SU-DHL-6 (cell line): ENCODE measurements around the gene OTUB2.

Source experiments
- H2AFZ ChIP-seq: fragments of 200-600 bp; sonication (generic); 2 replicates; pipeline ENCODE4 v1.6.1; 2014; ENCODE audit warnings: low read depth, mild to moderate bottlenecking, moderate library complexity, mixed read lengths, antibody characterized with exemption, low read length; ENCODE audit not compliant: severe bottlenecking
- H3F3A ChIP-seq: fragments of 200-600 bp; shearing (Covaris generic); 2 replicates; pipeline ENCODE4 v1.6.0; 2016; ENCODE audit warnings: antibody characterized with exemption, mild to moderate bottlenecking; ENCODE audit not compliant: insufficient read depth
- H3K27ac ChIP-seq: fragments of 200-600 bp; sonication (generic); 2 replicates; pipeline ENCODE4 v1.5.1; 2016; ENCODE audit warnings: low read depth, mild to moderate bottlenecking, low read length, moderate library complexity, mixed read lengths
- H3K27me3 ChIP-seq: fragments of 200-600 bp; sonication (generic), shearing (Covaris generic); 2 replicates; pipeline ENCODE4 v1.6.0; 2014; ENCODE audit warnings: mild to moderate bottlenecking, low read length
- H3K36me3 ChIP-seq: fragments of 200-600 bp; sonication (generic); 2 replicates; pipeline ENCODE4 v1.6.1; 2014; ENCODE audit warnings: mild to moderate bottlenecking, low read length, mixed read lengths
- H3K4me2 ChIP-seq: fragments of 300-600, 200-600 bp; shearing (Covaris generic), sonication (generic); 2 replicates; pipeline ENCODE4 v1.6.0; 2014; ENCODE audit warnings: low read length, low read depth, mild to moderate bottlenecking; ENCODE audit not compliant: poor library complexity, severe bottlenecking
- H3K4me3 ChIP-seq: fragments of 200-600 bp; sonication (generic); 2 replicates; pipeline ENCODE4 v1.5.1; 2014; ENCODE audit warnings: antibody characterized with exemption, low read length, mild to moderate bottlenecking, mixed read lengths; ENCODE audit not compliant: insufficient read depth, poor library complexity, severe bottlenecking
- H3K79me2 ChIP-seq: fragments of 200-600 bp; sonication (generic); 2 replicates; pipeline ENCODE4 v1.6.1; 2014; ENCODE audit warnings: mild to moderate bottlenecking, low read length, moderate library complexity; ENCODE audit not compliant: insufficient read depth
- H3K9ac ChIP-seq: fragments of 200-600 bp; sonication (generic); 2 replicates; pipeline ENCODE4 v1.7.0; 2014; ENCODE audit warnings: mild to moderate bottlenecking, low read length
- H3K9me2 ChIP-seq: fragments of 200-600 bp; sonication (generic); replicated peaks from 2 replicates; pipeline ENCODE4 v1.6.1; 2014; ENCODE audit warnings: low read length; ENCODE audit not compliant: insufficient read depth
- H3K9me3 ChIP-seq: fragments of 200-600 bp; sonication (generic); 2 replicates; pipeline ENCODE4 v1.6.1; 2014; ENCODE audit warnings: low read length, mixed read lengths; ENCODE audit not compliant: insufficient read depth
- H4K20me1 ChIP-seq: fragments of 200-600 bp; sonication (generic); 2 replicates; pipeline ENCODE4 v1.6.1; 2014; ENCODE audit warnings: low read depth, mild to moderate bottlenecking, antibody characterized with exemption, low read length, moderate library complexity, mixed read lengths
- CTCF ChIP-seq: fragments of 200-600 bp; sonication (generic); IDR thresholded peaks from one replicate; pipeline ENCODE4 v1.5.1; 2017; ENCODE audit warnings: antibody characterized with exemption, mild to moderate bottlenecking, low read length, moderate library complexity; ENCODE audit not compliant: insufficient read depth, poor library complexity, severe bottlenecking
- EZH2phosphoT487 ChIP-seq: fragments of 200-600 bp; sonication (generic), shearing (Covaris generic); conservative IDR thresholded peaks from 2 replicates; pipeline ENCODE4 v1.6.1; 2018; ENCODE audit warnings: mild to moderate bottlenecking, antibody characterized with exemption, low read length, moderate library complexity, mixed read lengths

OTUB2 gene

GRCh38 chr14:94009767-94010166, 16.4 kb upstream of the OTUB2 start:
- Histone ChIP-seq H3K9me3 (no peaks in the 10 kb centered on the region), H3K27me3 (no peaks in the 10 kb centered on the region), H3K9me2 (no peaks in the 10 kb centered on the region), H3K79me2 (no peaks in the 10 kb centered on the region), H3F3A (no peaks in the 10 kb centered on the region), H3K4me2 (no peak overlapping the region), H2AFZ (no peak overlapping the region), H3K4me3 (no peak overlapping the region), H3K9ac (no peak overlapping the region), H4K20me1 (no peaks in the 10 kb centered on the region), H3K36me3 (no peaks in the 10 kb centered on the region), H3K27ac (no peak overlapping the region)
- no peak for TF ChIP-seq CTCF
- TF ChIP-seq EZH2phosphoT487 = no peak

DNA sequence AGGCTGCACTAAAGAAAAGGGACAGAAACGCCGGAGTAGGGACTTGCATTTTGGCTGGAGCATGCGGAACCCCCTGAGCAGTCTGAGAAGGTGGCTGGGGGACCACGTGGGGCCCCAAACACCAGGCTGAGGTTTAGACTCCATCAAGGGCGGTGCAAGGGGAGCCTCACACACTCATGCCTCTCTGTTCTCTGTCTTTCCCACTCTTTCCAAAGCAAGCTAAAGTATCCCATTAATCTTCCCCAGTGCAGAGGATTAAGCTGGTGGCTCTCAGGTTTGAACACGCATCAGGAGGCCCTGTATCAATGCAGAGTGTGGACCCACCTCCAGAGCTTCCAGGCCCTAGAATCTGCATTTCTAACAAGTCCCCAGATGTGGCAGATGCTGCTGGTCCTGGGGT, 15.5 kb upstream of the OTUB2 start:
- Histone ChIP-seq H4K20me1 (no peaks in the 10 kb centered on the region), H3K9ac (no peak overlapping the region), H3K4me2 (no peak overlapping the region)

DNA sequence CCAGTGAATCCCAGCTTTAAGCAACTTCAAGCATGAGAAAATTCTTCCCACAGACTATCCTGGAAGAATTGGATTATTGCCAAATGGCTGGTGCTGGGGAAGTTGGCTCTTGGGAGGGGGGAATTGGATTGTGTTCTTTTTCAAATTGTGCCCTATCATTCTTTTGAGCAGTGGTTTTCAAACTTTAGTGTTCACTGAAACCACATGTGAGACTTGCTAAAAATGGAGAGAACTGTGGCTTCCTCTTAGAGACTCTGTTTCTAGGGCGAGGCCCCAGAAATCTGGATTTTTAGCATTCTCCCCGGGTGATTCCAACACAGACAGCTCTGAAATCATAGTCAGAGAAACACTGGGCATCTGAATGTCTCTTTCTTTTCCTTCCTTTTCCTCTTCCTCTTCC, 14.3 kb upstream of the OTUB2 start:
- no peak overlapping the region for H3K4me3 ChIP-seq
- no peaks in the 10 kb centered on the region for H3K27me3 ChIP-seq
- no peaks in the 10 kb centered on the region for H3K9me3 ChIP-seq
- H3K79me2 ChIP-seq = no peaks in the 10 kb centered on the region
- H4K20me1 ChIP-seq = no peaks in the 10 kb centered on the region
- no peaks in the 10 kb centered on the region for H3K36me3 ChIP-seq
- no peak overlapping the region for H2AFZ ChIP-seq
- H3K9me2 ChIP-seq = no peaks in the 10 kb centered on the region
- TF ChIP-seq EZH2phosphoT487 (no peak), CTCF (no peak)
- no peak overlapping the region for H3K9ac ChIP-seq
- no peak overlapping the region for H3K27ac ChIP-seq
- H3K4me2 ChIP-seq = peak overlapping the region; percentile 18
- H3F3A ChIP-seq = no peaks in the 10 kb centered on the region

More for the DNA sequence above, 15.5 kb upstream of the OTUB2 start:
- Histone ChIP-seq H3K9me3 (no peaks in the 10 kb centered on the region), H3F3A (no peaks in the 10 kb centered on the region), H3K27ac (no peak overlapping the region), H3K4me3 (no peak overlapping the region), H3K27me3 (no peaks in the 10 kb centered on the region), H3K36me3 (no peaks in the 10 kb centered on the region), H3K9me2 (no peaks in the 10 kb centered on the region), H3K79me2 (no peaks in the 10 kb centered on the region), H2AFZ (no peak overlapping the region)
- TF ChIP-seq CTCF (no peak), EZH2phosphoT487 (no peak)

DNA sequence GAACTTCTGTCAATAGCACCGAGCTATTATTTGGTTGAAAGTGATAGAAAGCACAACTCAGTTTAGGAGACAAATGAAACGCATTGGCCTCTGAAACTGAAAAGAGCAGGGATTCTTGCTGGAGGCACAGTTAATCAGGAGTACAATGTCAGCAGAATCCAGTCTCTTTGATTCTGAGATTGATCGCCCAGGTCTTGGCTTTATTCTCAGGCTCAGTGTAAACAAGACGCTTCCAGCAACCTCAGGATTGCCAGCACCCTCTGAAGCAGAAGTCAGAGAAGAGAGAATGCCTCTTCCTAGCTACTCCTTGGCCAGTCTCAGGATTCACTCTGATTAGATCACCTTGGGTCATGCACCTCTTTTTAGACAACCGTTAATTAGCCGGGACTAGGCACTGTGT, 11.8 kb upstream of the OTUB2 start:
- Histone ChIP-seq H3K36me3 (no peaks in the 10 kb centered on the region), H3K9me2 (no peaks in the 10 kb centered on the region), H4K20me1 (no peaks in the 10 kb centered on the region), H3F3A (no peaks in the 10 kb centered on the region), H3K4me2 (no peak overlapping the region), H3K9ac (no peak overlapping the region), H3K4me3 (no peak overlapping the region), H3K27me3 (no peaks in the 10 kb centered on the region), H3K79me2 (no peaks in the 10 kb centered on the region), H2AFZ (no peak overlapping the region), H3K27ac (no peak overlapping the region), H3K9me3 (no peaks in the 10 kb centered on the region)
- TF ChIP-seq CTCF (no peak), EZH2phosphoT487 (no peak)
